ENCODE measurements around the gene FANK1. TPM values are rescaled to one million over a fixed set of nuclear protein-coding genes. Genes with fewer than 3 reads are reported as not detected.
A peak's percentile ranks its signal among the peaks of the same experiment; 100 is the strongest.
"Not testable (repeated sequence)": the region's sequence is repeated elsewhere in the genome, so short reads cannot be mapped to it uniquely, and the experiment has no call there.

The FANK1 gene, protein sequence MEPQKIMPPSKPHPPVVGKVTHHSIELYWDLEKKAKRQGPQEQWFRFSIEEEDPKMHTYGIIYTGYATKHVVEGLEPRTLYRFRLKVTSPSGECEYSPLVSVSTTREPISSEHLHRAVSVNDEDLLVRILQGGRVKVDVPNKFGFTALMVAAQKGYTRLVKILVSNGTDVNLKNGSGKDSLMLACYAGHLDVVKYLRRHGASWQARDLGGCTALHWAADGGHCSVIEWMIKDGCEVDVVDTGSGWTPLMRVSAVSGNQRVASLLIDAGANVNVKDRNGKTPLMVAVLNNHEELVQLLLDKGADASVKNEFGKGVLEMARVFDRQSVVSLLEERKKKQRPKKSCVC
- total RNA-seq (2014; rRNA removed; shearing (Covaris generic)) (not detected in 2 replicates), total RNA-seq (2022) (not detected in 2 replicates), Bru-seq, nascent RNA (percentile 13 among the genes with signal in this experiment), BruChase-seq, experiment 1, labeled RNA remaining after a 6-hour chase (percentile 13 among the genes with signal in this experiment), BruChase-seq, experiment 2, labeled RNA remaining after a 2-hour chase (percentile 12 among the genes with signal in this experiment)
- long read RNA-seq, result 0 reads

DNA sequence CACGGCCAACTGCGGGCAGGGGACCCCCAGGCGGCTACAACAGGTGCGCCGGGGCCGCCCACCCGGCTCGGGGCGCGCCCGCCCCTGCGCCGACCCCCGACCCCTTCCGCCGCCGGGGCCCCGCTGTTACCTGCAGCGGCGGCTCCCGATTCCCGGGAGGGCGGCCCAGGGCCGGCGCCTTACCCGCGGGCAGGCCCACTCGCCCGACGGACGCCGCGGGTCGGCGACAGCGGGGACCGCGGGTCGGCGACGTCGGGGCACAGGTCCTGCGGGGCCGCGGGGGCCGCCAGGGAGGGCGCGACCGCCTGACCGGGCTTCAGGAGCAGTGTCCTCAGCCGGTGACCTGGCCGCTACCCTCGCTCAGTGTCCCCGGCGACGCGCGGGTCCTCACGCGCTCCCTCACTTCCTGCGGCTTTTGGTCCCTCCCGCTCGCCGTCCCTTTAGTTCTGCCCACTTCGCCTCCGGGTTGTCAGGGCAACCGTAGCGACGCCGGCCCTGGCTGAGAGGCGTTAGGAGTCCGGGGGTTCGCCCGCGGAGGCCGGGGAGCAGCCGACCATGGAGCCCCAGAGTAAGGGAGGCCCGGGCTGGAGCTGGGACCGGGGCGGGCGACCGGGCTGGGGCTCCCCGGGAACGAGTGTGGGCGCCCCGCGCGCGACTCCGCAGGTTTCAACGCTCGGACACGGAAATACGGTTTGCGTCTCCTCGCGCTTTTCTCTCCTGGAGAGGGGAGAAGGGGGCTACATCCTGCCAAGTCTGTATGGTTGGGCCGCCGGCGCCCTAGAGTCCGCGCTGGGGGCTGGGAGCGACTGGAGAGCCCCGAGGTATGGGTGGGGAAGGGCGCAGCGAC lies at the start of gene FANK1:
Gene FANK1 (plus strand): TSS at position 477 of the 847 bp plus-strand sequence. CDS start 79 bp downstream, at position 556.
- H3K79me2 ChIP-seq (ENCODE audit: insufficient read depth, low read depth, low read length); H3K4me1 ChIP-seq (ENCODE audit: insufficient read depth, low read length, poor library complexity, severe bottlenecking); CTCF ChIA-PET (ENCODE audit: unreplicated experiment); H3K9me2 ChIP-seq (ENCODE audit: insufficient read depth, low read length); H3K9me3 ChIP-seq (ENCODE audit: low read length); H3K36me3 ChIP-seq (ENCODE audit: insufficient read depth, low read length); intact Hi-C loops (cut with micrococcal nuclease; ENCODE audit: unreplicated experiment); H4K20me1 ChIP-seq (ENCODE audit: insufficient read depth, low read length); H3K27ac ChIP-seq (ENCODE audit: low read depth, low read length, poor library complexity, severe bottlenecking); BruUV-seq (replicated peaks): not testable (repeated sequence)
- peak; percentile 38 for DNase-seq (ENCODE audit: low spot score)
- Histone ChIP-seq H2AFZ (ENCODE audit: low read length) (peak within 1 kb of the TSS; percentile 16; the same call in 1 of the 2 replicates), H3K4me3 (ENCODE audit: low read depth, low read length, poor library complexity, severe bottlenecking) (peak within 1 kb of the TSS; percentile 66), H3K4me2 (ENCODE audit: low read length) (peak within 1 kb of the TSS; percentile 60)
- POLR2A ChIA-PET, result interaction anchor here (1.2 kb wide), 1 partner anchor 50 kb away, joined by 5 read pairs; no protein-coding TSS in a partner anchor

DNA sequence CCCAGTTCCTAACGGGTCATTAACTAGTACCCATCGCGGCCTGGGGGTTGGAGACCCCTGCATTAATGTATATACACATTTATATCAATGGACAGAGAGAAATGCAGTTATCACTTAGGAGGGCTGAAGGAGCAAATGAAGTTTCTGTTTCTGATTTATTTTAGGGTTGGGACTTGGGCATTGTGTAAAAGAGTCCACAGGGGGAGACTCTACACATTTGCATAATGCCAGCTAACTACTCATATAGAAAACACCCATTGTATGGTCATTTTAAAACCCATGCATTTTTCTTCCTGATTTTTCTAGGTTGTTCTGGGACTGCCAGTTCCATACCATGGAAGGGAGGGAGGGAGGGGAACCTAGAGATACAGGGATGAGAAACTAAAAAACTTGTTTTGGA lies 49.5 kb upstream of the FANK1 start:
- Histone ChIP-seq H3K4me1 (ENCODE audit: insufficient read depth, low read length, poor library complexity, severe bottlenecking) (no peaks in the 10 kb centered on the region), H3K9me2 (ENCODE audit: insufficient read depth, low read length) (no peaks in the 10 kb centered on the region), H3K9me3 (ENCODE audit: low read length) (no peaks in the 10 kb centered on the region), H3K4me3 (ENCODE audit: low read depth, low read length, poor library complexity, severe bottlenecking) (no peak overlapping the region), H3K4me2 (ENCODE audit: low read length) (no peak overlapping the region), H3K36me3 (ENCODE audit: insufficient read depth, low read length) (peaks cover 8% of the 10 kb centered on the region; the same call in 1 of the 2 replicates), H4K20me1 (ENCODE audit: insufficient read depth, low read length) (no peaks in the 10 kb centered on the region), H3K79me2 (ENCODE audit: insufficient read depth, low read depth, low read length) (no peaks in the 10 kb centered on the region), H2AFZ (ENCODE audit: low read length) (no peak overlapping the region), H3K27ac (ENCODE audit: low read depth, low read length, poor library complexity, severe bottlenecking) (no peak overlapping the region)
- BruUV-seq (replicated peaks), result no TSS peak
- POLR2A ChIA-PET, result interaction anchor here (1.2 kb wide), 1 partner anchor 9 kb away, joined by 6 read pairs; no protein-coding TSS in a partner anchor
- CTCF ChIA-PET (ENCODE audit: unreplicated experiment), result no interaction called here
- intact Hi-C loops (cut with micrococcal nuclease; ENCODE audit: unreplicated experiment), result no loop called here
- DNase-seq (ENCODE audit: low spot score), result no peak
- TF ChIP-seq, protein P1, sequence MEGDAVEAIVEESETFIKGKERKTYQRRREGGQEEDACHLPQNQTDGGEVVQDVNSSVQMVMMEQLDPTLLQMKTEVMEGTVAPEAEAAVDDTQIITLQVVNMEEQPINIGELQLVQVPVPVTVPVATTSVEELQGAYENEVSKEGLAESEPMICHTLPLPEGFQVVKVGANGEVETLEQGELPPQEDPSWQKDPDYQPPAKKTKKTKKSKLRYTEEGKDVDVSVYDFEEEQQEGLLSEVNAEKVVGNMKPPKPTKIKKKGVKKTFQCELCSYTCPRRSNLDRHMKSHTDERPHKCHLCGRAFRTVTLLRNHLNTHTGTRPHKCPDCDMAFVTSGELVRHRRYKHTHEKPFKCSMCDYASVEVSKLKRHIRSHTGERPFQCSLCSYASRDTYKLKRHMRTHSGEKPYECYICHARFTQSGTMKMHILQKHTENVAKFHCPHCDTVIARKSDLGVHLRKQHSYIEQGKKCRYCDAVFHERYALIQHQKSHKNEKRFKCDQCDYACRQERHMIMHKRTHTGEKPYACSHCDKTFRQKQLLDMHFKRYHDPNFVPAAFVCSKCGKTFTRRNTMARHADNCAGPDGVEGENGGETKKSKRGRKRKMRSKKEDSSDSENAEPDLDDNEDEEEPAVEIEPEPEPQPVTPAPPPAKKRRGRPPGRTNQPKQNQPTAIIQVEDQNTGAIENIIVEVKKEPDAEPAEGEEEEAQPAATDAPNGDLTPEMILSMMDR (conservative IDR thresholded peaks at IDR 0.05; ENCODE audit: low read length), result no peak
- TF ChIP-seq EZH2phosphoT487 (IDR thresholded peaks at IDR 0.05; ENCODE audit: borderline replicate concordance, low read depth, low read length), result no peak

DNA sequence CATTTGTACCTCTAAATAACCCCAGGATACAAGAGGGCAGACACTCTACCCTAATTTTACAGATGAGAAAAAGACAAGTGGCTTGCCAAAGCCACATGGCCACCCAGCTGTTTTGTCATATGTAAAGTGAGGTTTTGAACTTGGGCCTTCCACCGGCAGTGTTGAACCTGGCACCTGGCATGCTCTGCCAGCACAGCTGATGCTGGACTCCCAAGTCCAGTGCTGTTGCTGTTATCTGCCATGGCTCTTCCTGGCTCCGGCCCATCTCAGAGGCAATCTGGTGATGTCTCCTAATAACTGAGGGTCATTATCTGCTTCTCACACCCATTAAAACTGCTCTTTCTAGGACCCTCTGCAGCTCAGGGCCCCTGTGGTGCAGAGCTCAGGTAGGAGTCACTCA lies 48.0 kb upstream of the FANK1 start:
- POLR2A ChIA-PET, result interaction anchor here (0.6 kb wide), 1 partner anchor 9 kb away, joined by 3 read pairs; no protein-coding TSS in a partner anchor
- intact Hi-C loops (cut with micrococcal nuclease; ENCODE audit: unreplicated experiment), result no loop called here
- CTCF ChIA-PET (ENCODE audit: unreplicated experiment), result interaction anchor here (0.6 kb wide), 1 partner anchor 841 kb away, joined by 3 read pairs; no protein-coding TSS in a partner anchor

More for the DNA sequence above, 48.0 kb upstream of the FANK1 start:
- Histone ChIP-seq H2AFZ (ENCODE audit: low read length) (no peak overlapping the region), H3K4me3 (ENCODE audit: low read depth, low read length, poor library complexity, severe bottlenecking) (no peak overlapping the region), H3K79me2 (ENCODE audit: insufficient read depth, low read depth, low read length) (no peaks in the 10 kb centered on the region), H4K20me1 (ENCODE audit: insufficient read depth, low read length) (no peaks in the 10 kb centered on the region), H3K4me2 (ENCODE audit: low read length) (no peak overlapping the region), H3K27ac (ENCODE audit: low read depth, low read length, poor library complexity, severe bottlenecking) (no peak overlapping the region), H3K9me3 (ENCODE audit: low read length) (no peaks in the 10 kb centered on the region), H3K9me2 (ENCODE audit: insufficient read depth, low read length) (no peaks in the 10 kb centered on the region), H3K36me3 (ENCODE audit: insufficient read depth, low read length) (no peaks in the 10 kb centered on the region), H3K4me1 (ENCODE audit: insufficient read depth, low read length, poor library complexity, severe bottlenecking) (no peaks in the 10 kb centered on the region)
- no TSS peak for BruUV-seq (replicated peaks)
- DNase-seq (ENCODE audit: low spot score), result no peak
- TF ChIP-seq, protein P1 (conservative IDR thresholded peaks at IDR 0.05; ENCODE audit: low read length), result no peak
- no peak for TF ChIP-seq EZH2phosphoT487 (IDR thresholded peaks at IDR 0.05; ENCODE audit: borderline replicate concordance, low read depth, low read length)
